CD8-positive, alpha-beta memory T cell (primary cell): ENCODE measurements around the gene TBX2. TPM values are rescaled to one million over a fixed set of nuclear protein-coding genes. Genes with fewer than 3 reads are reported as not detected.

Source experiments
- CTCF ChIA-PET: fragments of 350-600 bp; sonication (Branson Sonifier 250); formaldehyde crosslinking; loops from one replicate; lab custom pipeline; 2021; ENCODE audit warnings: antibody characterized with exemption; lab: Charles Lee
- POLR2A ChIA-PET: fragments of 350-600 bp; sonication (Branson Sonifier 250); formaldehyde crosslinking; loops from one replicate; lab custom pipeline; 2021; ENCODE audit warnings: antibody characterized with exemption; lab: Charles Lee
- DNase-seq, 5 donors: peaks; one replicate each; pipeline versions ENCODE4 v3.0.0 to v3.0.0-alpha.2; 2020 to 2022; ENCODE audit warnings: mixed read lengths in 1 of 5
- H3K27ac ChIP-seq: one replicate; pipeline ENCODE4 v1.7.0; 2013; ENCODE audit warnings: low read depth, mild to moderate bottlenecking, low read length, moderate library complexity
- H3K27me3 ChIP-seq: 2 replicates; pipeline ENCODE4 v1.7.0; 2013; ENCODE audit warnings: low read length, mild to moderate bottlenecking; ENCODE audit not compliant: insufficient read depth, poor library complexity, severe bottlenecking
- H3K36me3 ChIP-seq: 2 replicates; pipeline ENCODE4 v1.7.0; 2013; ENCODE audit warnings: mild to moderate bottlenecking, low read length, moderate library complexity; ENCODE audit not compliant: insufficient read depth
- H3K4me1 ChIP-seq: 2 replicates; pipeline ENCODE4 v1.7.0; 2013; ENCODE audit warnings: mild to moderate bottlenecking, low read length, moderate library complexity; ENCODE audit not compliant: insufficient read depth
- H3K4me3 ChIP-seq: 2 replicates; pipeline ENCODE4 v1.7.0; 2013; ENCODE audit warnings: mild to moderate bottlenecking, low read length
- H3K9me3 ChIP-seq: 2 replicates; pipeline ENCODE4 v1.7.0; 2013; ENCODE audit warnings: mild to moderate bottlenecking, low read length
- H3K27ac Mint-ChIP-seq, 8 donors: one replicate each; pipeline ENCODE4 v1.8.0; 2020 to 2021; ENCODE audit warnings: mixed read lengths in 8 of 8, mild to moderate bottlenecking in 6 of 8, inconsistent platforms in 3 of 8, moderate library complexity in 3 of 8
- H3K27me3 Mint-ChIP-seq, 2 donors: one replicate each; pipeline ENCODE4 v1.8.0; 2020 to 2021; ENCODE audit warnings: mixed read lengths in 2 of 2, mild to moderate bottlenecking in 1 of 2, moderate library complexity in 1 of 2
- H3K36me3 Mint-ChIP-seq, 3 donors: one replicate each; pipeline ENCODE4 v1.8.0; 2020 to 2021; ENCODE audit warnings: mixed read lengths in 3 of 3, inconsistent platforms in 1 of 3, mild to moderate bottlenecking in 1 of 3
- H3K4me1 Mint-ChIP-seq, 3 donors: one replicate each; pipeline ENCODE4 v1.8.0; 2020 to 2021; ENCODE audit warnings: mixed read lengths in 3 of 3, inconsistent platforms in 1 of 3, mild to moderate bottlenecking in 1 of 3
- H3K4me3 Mint-ChIP-seq, 7 donors: one replicate each; pipeline ENCODE4 v1.8.0; 2020 to 2021; ENCODE audit warnings: mixed read lengths in 7 of 7, mild to moderate bottlenecking in 6 of 7, moderate library complexity in 4 of 7, inconsistent platforms in 2 of 7
- H3K9me3 Mint-ChIP-seq, 5 donors: one replicate each; pipeline ENCODE4 v1.8.0; 2020 to 2022; ENCODE audit warnings: mixed read lengths in 5 of 5, mild to moderate bottlenecking in 3 of 5, moderate library complexity in 2 of 5, inconsistent platforms in 1 of 5
- polyA plus RNA-seq: library from polyadenylated mRNA; unstranded; fragments of 300-500 nt; fragmentation: Illumina TruSeq; gene quantifications from one replicate; pipeline ENCODE4 v1.2.3, GENCODE V29; 2021
- total RNA-seq, 2 experiments: library from RNA; stranded (reverse); gene quantifications; one replicate each; pipeline ENCODE4 v1.2.3, GENCODE V29; 2021

The TBX2 gene
- total and polyA plus RNA-seq, 3 experiments from 2014 or later = 0.11 to 0.13 TPM; not detected in 1

DNA sequence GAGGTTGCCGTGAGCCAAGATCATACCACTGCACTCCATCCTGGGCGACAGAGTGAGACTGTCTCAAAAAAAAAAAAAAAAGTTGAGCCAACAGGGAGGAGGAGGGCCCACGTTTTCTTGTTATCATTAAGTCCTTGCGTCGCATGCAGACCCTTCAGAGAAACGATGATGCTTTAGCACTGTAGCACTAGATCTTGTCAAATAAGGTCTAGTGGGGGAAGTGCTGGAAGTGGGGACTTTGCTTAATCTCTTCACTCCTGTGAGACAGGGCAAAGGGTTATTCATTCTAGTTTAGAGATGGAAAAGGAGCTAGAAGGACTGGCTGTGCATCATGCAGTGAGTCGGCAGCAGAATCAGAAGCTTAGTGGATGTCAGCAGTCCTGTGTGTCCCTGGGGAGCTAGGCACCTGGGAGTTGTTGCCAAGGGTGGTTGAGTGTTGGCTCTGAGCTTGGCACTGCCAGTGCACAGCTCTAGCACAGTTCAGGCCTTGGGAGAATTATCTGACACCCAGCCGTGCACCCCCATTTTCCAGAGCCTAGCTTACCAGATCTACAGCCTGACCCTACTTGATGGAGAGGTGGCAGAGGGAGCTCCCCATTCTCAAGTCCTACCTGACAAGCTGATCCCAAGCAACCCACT lies 33.4 kb upstream of the TBX2 start:
- Mint-ChIP-seq H3K27ac (no peak overlapping the region), H3K27me3 (no peaks in the 10 kb centered on the region), H3K36me3 (peaks cover 0 to 9% (median 8%) of the 10 kb centered on the region in 3 donors), H3K4me1 (no peaks in the 10 kb centered on the region), H3K9me3 (no peaks in the 10 kb centered on the region), H3K4me3 (no peak overlapping the region)
- Histone ChIP-seq H3K9me3 (no peaks in the 10 kb centered on the region), H3K4me3 (no peak overlapping the region), H3K36me3 (no peaks in the 10 kb centered on the region), H3K4me1 (no peaks in the 10 kb centered on the region), H3K27me3 (no peaks in the 10 kb centered on the region), H3K27ac (no peak overlapping the region)
- DNase-seq = no peak
- ChIA-PET CTCF (no interaction called here), POLR2A (no interaction called here)

DNA sequence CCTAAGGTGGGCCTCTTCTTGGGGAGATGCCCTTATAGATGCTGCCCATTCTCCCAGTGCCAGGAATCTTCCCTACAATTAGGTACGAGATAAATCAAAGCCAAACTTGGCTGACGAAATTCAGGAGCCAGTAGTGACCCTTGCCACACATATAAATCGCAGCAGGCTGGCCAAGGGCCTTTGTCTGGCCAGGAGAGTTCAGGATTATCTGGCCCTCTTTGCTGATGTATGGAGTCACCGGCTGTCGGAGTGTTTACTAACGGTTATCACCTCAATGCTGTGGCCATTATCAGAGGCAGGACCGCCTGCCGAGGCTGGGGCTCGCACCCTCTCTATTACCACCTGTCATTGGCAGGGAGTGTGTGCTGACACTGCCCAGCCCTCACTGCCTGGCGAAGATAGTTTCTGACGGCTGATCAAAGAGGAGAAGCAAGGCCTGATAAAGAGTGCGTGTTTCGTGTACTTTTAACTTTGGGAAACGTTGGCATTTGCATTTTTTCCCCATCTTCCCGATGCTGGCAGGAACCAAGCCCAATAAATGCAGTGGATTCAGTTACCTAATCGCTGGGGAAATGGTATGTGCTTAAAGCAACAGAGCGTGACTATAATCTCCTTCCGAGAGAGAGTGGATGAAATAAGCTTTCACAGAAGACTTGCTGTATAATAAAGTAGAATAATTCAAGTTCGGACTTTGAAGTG lies 32.8 kb upstream of the TBX2 start:
- H3K27ac ChIP-seq = no peak overlapping the region
- H3K4me1 ChIP-seq = no peaks in the 10 kb centered on the region
- no peaks in the 10 kb centered on the region for H3K9me3 Mint-ChIP-seq
- H3K36me3 ChIP-seq = no peaks in the 10 kb centered on the region
- H3K27me3 ChIP-seq = no peaks in the 10 kb centered on the region
- no peaks in the 10 kb centered on the region for H3K27me3 Mint-ChIP-seq
- H3K4me3 Mint-ChIP-seq = no peak overlapping the region
- H3K27ac Mint-ChIP-seq = no peak overlapping the region
- H3K4me3 ChIP-seq = no peak overlapping the region
- H3K36me3 Mint-ChIP-seq = peaks cover 0 to 9% (median 8%) of the 10 kb centered on the region in 3 donors
- H3K4me1 Mint-ChIP-seq = no peaks in the 10 kb centered on the region
- CTCF ChIA-PET = no interaction called here
- POLR2A ChIA-PET = no interaction called here
- DNase-seq = no peak
- H3K9me3 ChIP-seq = no peaks in the 10 kb centered on the region

DNA sequence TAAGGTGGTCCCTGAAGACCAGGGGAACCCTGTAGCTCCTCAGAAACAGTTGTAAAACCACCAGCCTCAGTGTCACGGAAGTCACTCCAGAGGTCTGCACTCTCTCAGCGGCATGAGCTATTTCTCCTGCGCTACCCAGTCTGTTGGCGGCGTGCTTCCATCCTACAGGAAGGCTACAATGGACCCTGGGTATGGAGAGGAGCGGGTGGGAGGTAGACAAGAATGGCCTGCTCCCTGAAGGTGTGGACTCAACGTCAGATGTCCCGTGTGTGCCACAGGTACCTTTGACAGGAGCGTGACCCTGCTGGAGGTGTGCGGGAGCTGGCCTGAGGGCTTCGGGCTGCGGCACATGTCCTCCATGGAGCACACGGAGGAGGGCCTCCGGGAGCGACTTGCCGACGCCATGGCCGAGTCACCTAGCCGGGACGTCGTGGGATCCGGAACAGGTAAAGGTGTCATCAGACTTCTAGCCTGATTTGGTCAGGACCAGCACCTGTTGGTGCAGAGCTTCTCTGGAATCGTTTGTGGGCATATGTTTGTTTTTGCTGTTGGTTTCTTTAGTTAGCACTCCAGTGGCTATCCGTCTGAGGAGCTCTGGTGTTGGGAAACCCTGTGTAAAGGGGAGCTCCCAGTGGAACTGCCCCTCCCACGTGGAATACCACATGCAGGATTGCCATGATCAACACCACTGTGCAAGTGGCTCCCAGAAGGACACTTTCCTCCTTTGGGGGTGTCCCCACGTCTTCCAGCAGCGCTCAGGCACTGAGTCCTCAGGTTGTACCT lies 31.4 kb upstream of the TBX2 start:
- no peaks in the 10 kb centered on the region for H3K4me1 ChIP-seq
- no peak for DNase-seq
- H3K9me3 ChIP-seq = no peaks in the 10 kb centered on the region
- no peaks in the 10 kb centered on the region for H3K36me3 ChIP-seq
- Mint-ChIP-seq H3K36me3 (peaks cover 0 to 13% (median 9%) of the 10 kb centered on the region in 3 donors), H3K27me3 (no peaks in the 10 kb centered on the region), H3K4me3 (no peak overlapping the region), H3K9me3 (no peaks in the 10 kb centered on the region), H3K4me1 (no peaks in the 10 kb centered on the region), H3K27ac (no peak overlapping the region)
- no peaks in the 10 kb centered on the region for H3K27me3 ChIP-seq
- H3K27ac ChIP-seq = no peak overlapping the region
- ChIA-PET CTCF (no interaction called here), POLR2A (no interaction called here)
- no peak overlapping the region for H3K4me3 ChIP-seq

DNA sequence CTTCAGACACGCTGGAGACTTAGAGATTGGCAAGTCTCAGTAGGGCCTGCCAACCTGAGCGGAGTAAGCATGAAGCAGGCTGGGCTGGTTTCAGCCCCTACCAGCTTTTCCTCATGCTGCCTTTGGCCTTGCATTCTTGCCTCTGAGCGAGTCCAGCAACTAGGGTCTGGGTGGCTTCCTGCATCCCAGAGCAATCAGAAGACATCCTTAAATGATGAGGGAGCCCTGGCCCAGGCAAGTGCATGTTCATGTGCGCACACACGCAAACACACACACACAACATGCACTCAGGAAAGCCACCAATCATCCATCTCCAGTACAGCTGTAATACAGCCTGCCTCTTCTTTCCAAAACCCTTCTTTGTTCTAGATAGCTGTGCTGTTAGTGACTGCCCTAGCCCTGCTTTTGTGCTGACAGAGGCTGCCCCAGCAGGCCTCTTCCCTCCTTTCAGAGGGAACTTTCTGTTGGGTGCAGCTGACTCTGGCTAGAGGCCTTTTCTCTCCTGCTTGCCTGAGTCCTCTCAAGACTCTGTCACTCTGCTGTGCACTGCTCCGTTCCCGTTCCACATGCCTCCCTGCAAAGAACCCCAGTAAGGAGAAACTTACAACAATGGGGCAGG lies 30.7 kb upstream of the TBX2 start:
- Mint-ChIP-seq H3K4me3 (no peak overlapping the region), H3K9me3 (no peaks in the 10 kb centered on the region)
- POLR2A ChIA-PET = no interaction called here

DNA sequence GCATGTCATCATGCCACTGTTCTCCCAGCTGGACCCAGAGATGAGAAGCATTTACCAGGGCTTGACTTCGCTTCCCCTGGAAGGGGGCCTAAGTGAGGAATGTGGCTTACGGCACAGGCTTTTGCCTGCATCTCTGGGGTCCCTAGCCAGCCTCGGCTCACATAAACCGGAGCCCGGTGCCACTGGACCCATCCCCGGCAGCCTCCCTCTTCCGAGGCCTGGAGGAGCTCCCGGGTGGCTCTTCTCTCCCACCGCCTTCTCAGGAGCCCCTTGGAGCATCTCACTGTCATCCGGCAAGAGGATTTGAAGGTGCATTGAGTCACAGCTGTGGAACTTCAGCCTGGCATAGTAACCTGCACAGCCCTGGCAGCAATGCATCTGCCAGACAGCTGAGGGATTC lies 29.9 kb upstream of the TBX2 start:
- H3K36me3 ChIP-seq = no peaks in the 10 kb centered on the region
- Mint-ChIP-seq H3K27ac (no peak overlapping the region), H3K4me3 (no peak overlapping the region), H3K36me3 (peaks cover 0 to 13% (median 9%) of the 10 kb centered on the region in 3 donors), H3K4me1 (no peaks in the 10 kb centered on the region), H3K27me3 (no peaks in the 10 kb centered on the region), H3K9me3 (no peaks in the 10 kb centered on the region)
- no peaks in the 10 kb centered on the region for H3K4me1 ChIP-seq
- no peak overlapping the region for H3K27ac ChIP-seq
- H3K4me3 ChIP-seq = no peak overlapping the region
- no peak for DNase-seq
- H3K27me3 ChIP-seq = no peaks in the 10 kb centered on the region
- H3K9me3 ChIP-seq = no peaks in the 10 kb centered on the region
- CTCF ChIA-PET = interaction anchor here (1.1 kb wide), 1 partner anchor 398 kb away, joined by 3 read pairs; no protein-coding TSS in a partner anchor
- POLR2A ChIA-PET = no interaction called here

More for the DNA sequence above, 30.7 kb upstream of the TBX2 start:
- Histone ChIP-seq H3K4me3 (no peak overlapping the region), H3K36me3 (no peaks in the 10 kb centered on the region), H3K9me3 (no peaks in the 10 kb centered on the region), H3K27ac (no peak overlapping the region), H3K27me3 (no peaks in the 10 kb centered on the region), H3K4me1 (no peaks in the 10 kb centered on the region)
- H3K4me1 Mint-ChIP-seq = no peaks in the 10 kb centered on the region
- H3K27me3 Mint-ChIP-seq = no peaks in the 10 kb centered on the region
- DNase-seq = no peak
- H3K36me3 Mint-ChIP-seq = peaks cover 0 to 13% (median 9%) of the 10 kb centered on the region in 3 donors
- CTCF ChIA-PET = interaction anchor here (1.1 kb wide), 1 partner anchor 397 kb away, joined by 3 read pairs; no protein-coding TSS in a partner anchor
- no peak overlapping the region for H3K27ac Mint-ChIP-seq

DNA sequence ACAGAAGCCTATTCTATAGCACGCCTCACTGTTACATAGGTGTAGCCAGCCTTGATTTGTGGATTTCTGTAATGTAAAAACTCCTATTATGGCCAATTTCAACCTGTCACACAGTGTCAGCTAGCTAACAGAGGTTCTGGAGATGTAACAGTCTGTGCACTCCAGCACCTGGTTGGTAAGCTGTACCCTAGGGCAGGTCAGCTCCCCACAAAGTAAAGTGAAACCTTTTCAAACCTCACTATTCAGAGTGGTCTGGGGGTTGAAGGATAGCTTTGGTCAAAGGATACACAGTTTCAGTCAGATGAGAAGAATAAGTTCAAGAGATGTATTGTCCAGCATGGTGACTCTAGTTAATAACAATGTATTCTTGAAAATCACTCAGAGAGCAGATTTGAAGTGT lies 28.5 kb upstream of the TBX2 start:
- Histone ChIP-seq H3K27me3 (no peaks in the 10 kb centered on the region), H3K9me3 (no peaks in the 10 kb centered on the region), H3K27ac (no peak overlapping the region), H3K4me1 (no peaks in the 10 kb centered on the region), H3K36me3 (no peaks in the 10 kb centered on the region), H3K4me3 (no peak overlapping the region)
- Mint-ChIP-seq H3K4me3 (no peak overlapping the region), H3K27me3 (no peaks in the 10 kb centered on the region), H3K27ac (no peak overlapping the region), H3K9me3 (no peaks in the 10 kb centered on the region), H3K4me1 (no peaks in the 10 kb centered on the region), H3K36me3 (peaks cover 0 to 12% (median 9%) of the 10 kb centered on the region in 3 donors)
- CTCF ChIA-PET = no interaction called here
- POLR2A ChIA-PET = no interaction called here
- no peak for DNase-seq

DNA sequence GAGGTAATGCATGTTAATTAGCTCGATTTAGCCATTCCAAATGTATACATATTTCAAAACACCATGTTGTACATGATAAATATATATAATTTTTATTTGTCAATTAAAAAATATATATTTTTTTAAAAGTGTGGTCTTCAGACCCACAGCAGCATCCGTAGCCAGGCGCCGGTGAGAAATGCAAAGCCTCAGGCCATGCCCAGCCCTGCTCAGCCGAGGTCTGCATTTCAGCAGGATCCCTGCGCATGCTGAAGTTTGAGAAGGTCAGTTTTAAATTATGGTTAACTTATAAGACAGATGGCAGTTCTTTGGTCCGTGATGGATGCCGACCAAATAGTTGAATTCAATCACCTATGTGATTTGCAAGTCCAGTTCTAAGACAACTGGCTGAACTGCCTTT lies 28.0 kb upstream of the TBX2 start:
- Mint-ChIP-seq H3K36me3 (peaks cover 0 to 11% (median 10%) of the 10 kb centered on the region in 3 donors), H3K27me3 (no peaks in the 10 kb centered on the region), H3K9me3 (no peaks in the 10 kb centered on the region), H3K4me1 (no peaks in the 10 kb centered on the region), H3K4me3 (no peak overlapping the region), H3K27ac (no peak overlapping the region)
- no peaks in the 10 kb centered on the region for H3K36me3 ChIP-seq
- H3K4me3 ChIP-seq = no peak overlapping the region
- no peak for DNase-seq
- POLR2A ChIA-PET = no interaction called here
- no peaks in the 10 kb centered on the region for H3K9me3 ChIP-seq
- CTCF ChIA-PET = no interaction called here
- H3K27me3 ChIP-seq = no peaks in the 10 kb centered on the region
- no peak overlapping the region for H3K27ac ChIP-seq
- H3K4me1 ChIP-seq = no peaks in the 10 kb centered on the region

DNA sequence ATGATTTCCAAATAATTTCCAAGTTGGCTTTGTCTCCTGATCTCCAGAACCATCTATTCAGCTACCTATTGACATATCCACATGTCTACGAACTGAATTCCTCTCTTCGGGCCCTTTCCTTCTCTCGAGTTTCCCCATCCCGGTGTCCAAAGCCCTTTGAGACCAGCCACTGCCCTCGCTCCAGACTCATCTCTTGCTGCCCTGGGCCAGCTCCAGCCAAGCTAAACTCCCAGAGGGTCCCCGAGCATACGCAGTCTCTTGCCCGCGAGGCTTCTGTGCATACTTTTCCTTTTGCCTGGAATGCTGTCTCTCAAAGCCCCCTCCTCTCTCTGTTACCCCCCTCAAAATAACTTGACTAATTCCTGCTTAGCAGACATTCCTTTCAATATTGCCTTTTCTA lies 27.2 kb upstream of the TBX2 start:
- peaks cover 0 to 11% (median 10%) of the 10 kb centered on the region in 3 donors for H3K36me3 Mint-ChIP-seq
- Histone ChIP-seq H3K27ac (no peak overlapping the region), H3K9me3 (no peaks in the 10 kb centered on the region), H3K4me1 (no peaks in the 10 kb centered on the region), H3K36me3 (no peaks in the 10 kb centered on the region), H3K4me3 (no peak overlapping the region), H3K27me3 (no peaks in the 10 kb centered on the region)
- DNase-seq = no peak
- no peaks in the 10 kb centered on the region for H3K9me3 Mint-ChIP-seq
- CTCF ChIA-PET = no interaction called here
- H3K27ac Mint-ChIP-seq = no peak overlapping the region
- H3K4me1 Mint-ChIP-seq = no peaks in the 10 kb centered on the region
- no peaks in the 10 kb centered on the region for H3K27me3 Mint-ChIP-seq
- H3K4me3 Mint-ChIP-seq = no peak overlapping the region
- POLR2A ChIA-PET = no interaction called here
